Endothelial cell of umbilical vein (primary cell): ENCODE results near the gene DCLK1. TPM values are rescaled to one million over a fixed set of nuclear protein-coding genes. Genes with fewer than 3 reads are reported as not detected.

Source experiments
- BruUV-seq: library from RNA; stranded (reverse); fragments of 400-500 nt; replicated peaks from 2 replicates; lab custom pipeline; 2021; lab: Mats Ljungman, UMichigan
- CTCF ChIA-PET: fragments of 300-600, 350-600 bp; sonication (Branson Sonifier 250); formaldehyde crosslinking; loops from one replicate; lab custom pipeline; 2021; ENCODE audit warnings: antibody characterized with exemption, inconsistent platforms; lab: Charles Lee
- POLR2A ChIA-PET: fragments of 300-600, 350-600 bp; sonication (Branson Sonifier 250); formaldehyde crosslinking; loops from one replicate; lab custom pipeline; 2021; ENCODE audit warnings: antibody characterized with exemption, inconsistent platforms; lab: Charles Lee
- DNase-seq: peaks from one replicate; pipeline ENCODE4 v3.0.0-alpha.2; 2011; ENCODE audit warnings: low read depth, low spot score
- FAIRE-seq: peaks from 2 replicates; lab custom pipeline; 2011; peaks lifted over from hg19 to GRCh38; lab: Jason Lieb, UNC
- H2AFZ ChIP-seq: 2 replicates; pipeline ENCODE4 v1.6.0; 2012; ENCODE audit warnings: low read depth, low read length, control low read depth, inconsistent platforms
- H3K27ac ChIP-seq: 2 replicates; pipeline ENCODE4 v1.5.1; 2011; ENCODE audit warnings: low read depth, mild to moderate bottlenecking, control low read depth, low read length, moderate library complexity; ENCODE audit not compliant: insufficient read depth
- H3K27me3 ChIP-seq, 2 experiments: 2 replicates each; pipeline versions ENCODE4 v1.6.0 to v1.6.1; 2011; ENCODE audit warnings: low read length in 2 of 2, mixed read lengths in 1 of 2; ENCODE audit not compliant: control insufficient read depth in 2 of 2, insufficient read depth in 2 of 2
- H3K36me3 ChIP-seq, 2 experiments: 2 replicates in 1 of 2; 3 replicates in 1 of 2; pipeline ENCODE4 v1.5.1; 2011; ENCODE audit warnings: low read length in 2 of 2, mild to moderate bottlenecking in 1 of 2, moderate library complexity in 1 of 2; ENCODE audit not compliant: control insufficient read depth in 2 of 2, insufficient read depth in 2 of 2; ENCODE audit errors: extremely low read depth in 1 of 2
- H3K4me1 ChIP-seq: 3 replicates; pipeline ENCODE4 v1.5.1; 2011; ENCODE audit warnings: mild to moderate bottlenecking, low read length; ENCODE audit not compliant: control insufficient read depth, insufficient read depth; ENCODE audit errors: extremely low read depth
- H3K4me2 ChIP-seq: 2 replicates; pipeline ENCODE4 v1.6.1; 2011; ENCODE audit warnings: low read length, control low read depth, mixed read lengths; ENCODE audit not compliant: insufficient read depth
- H3K4me3 ChIP-seq, 3 experiments: fragments of 200-600 bp in 1 of 3; sonication (generic), shearing (Covaris generic) in 1 of 3; replicated peaks in 1 of 3; 2 replicates each; pipeline ENCODE4 v1.5.1; 2011 to 2016; ENCODE audit warnings: control low read depth in 3 of 3, low read length in 3 of 3, mild to moderate bottlenecking in 2 of 3, inconsistent platforms in 1 of 3, low read depth in 1 of 3, moderate library complexity in 1 of 3; ENCODE audit not compliant: insufficient read depth in 1 of 3
- H3K79me2 ChIP-seq: 2 replicates; pipeline ENCODE4 v1.6.0; 2012; ENCODE audit warnings: low read length, inconsistent platforms; ENCODE audit not compliant: control insufficient read depth, insufficient read depth
- H3K9ac ChIP-seq: replicated peaks from 2 replicates; pipeline ENCODE3; 2011; ENCODE audit warnings: low read length, control low read depth; ENCODE audit not compliant: insufficient read depth; ENCODE audit errors: extremely low read depth
- H3K9me1 ChIP-seq: replicated peaks from 3 replicates; pipeline ENCODE4 v1.6.0; 2011; ENCODE audit warnings: mild to moderate bottlenecking, low read length; ENCODE audit not compliant: control insufficient read depth, insufficient read depth; ENCODE audit errors: extremely low read depth
- H3K9me3 ChIP-seq: replicated peaks from 2 replicates; pipeline ENCODE4 v1.5.1; 2012; ENCODE audit warnings: low read length, inconsistent platforms; ENCODE audit not compliant: control insufficient read depth, insufficient read depth
- H4K20me1 ChIP-seq: replicated peaks from 2 replicates; pipeline ENCODE3; 2011; ENCODE audit warnings: mild to moderate bottlenecking, low read length; ENCODE audit not compliant: control insufficient read depth, insufficient read depth; ENCODE audit errors: extremely low read depth
- CTCF ChIP-seq, 2 donors: IDR thresholded peaks; 1 replicate in 1 of 2; 2 replicates in 1 of 2; pipeline ENCODE4 v1.5.1; 2011; ENCODE audit warnings: low read length in 2 of 2, mild to moderate bottlenecking in 2 of 2, moderate library complexity in 2 of 2, control low read depth in 1 of 2, inconsistent platforms in 1 of 2, low read depth in 1 of 2; ENCODE audit not compliant: insufficient read depth in 1 of 2; ENCODE audit errors: extremely low read depth in 1 of 2
- EZH2 ChIP-seq: IDR thresholded peaks from 2 replicates; pipeline ENCODE4 v1.6.1; 2012; ENCODE audit warnings: borderline replicate concordance, low read depth, mild to moderate bottlenecking, moderate library complexity, low read length, inconsistent platforms; ENCODE audit not compliant: severe bottlenecking
- FOS ChIP-seq: IDR thresholded peaks from 2 replicates; pipeline ENCODE4 v1.6.1; 2011; ENCODE audit warnings: mild to moderate bottlenecking, low read length, moderate library complexity, borderline replicate concordance; ENCODE audit not compliant: insufficient read depth
- GATA2 ChIP-seq: IDR thresholded peaks from 2 replicates; pipeline ENCODE4 v1.7.0; 2011; ENCODE audit warnings: low read depth, mild to moderate bottlenecking, moderate library complexity, mixed read lengths, low read length; ENCODE audit not compliant: insufficient read length, insufficient read depth
- JUN ChIP-seq: IDR thresholded peaks from 2 replicates; pipeline ENCODE4 v1.6.1; 2011; ENCODE audit warnings: borderline replicate concordance, low read depth; ENCODE audit not compliant: insufficient read length, insufficient read depth
- MAX ChIP-seq: IDR thresholded peaks from 2 replicates; pipeline ENCODE4 v1.6.1; 2011; ENCODE audit not compliant: insufficient read depth, insufficient read length
- MYC ChIP-seq: IDR thresholded peaks from one replicate; pipeline ENCODE4 v1.6.1; 2011; ENCODE audit warnings: mild to moderate bottlenecking, low read depth, low read length
- POLR2A ChIP-seq: IDR thresholded peaks from 2 replicates; pipeline ENCODE4 v1.6.1; 2012; ENCODE audit warnings: low read depth, mild to moderate bottlenecking, control low read depth, low read length
- POLR2AphosphoS5 ChIP-seq: IDR thresholded peaks from 2 replicates; pipeline ENCODE4 v1.6.1; 2012; ENCODE audit warnings: low read depth, mild to moderate bottlenecking, control low read depth, low read length, moderate library complexity; ENCODE audit not compliant: insufficient read depth
- dilution Hi-C: fragments of 300-500 bp; cut with MboI; formaldehyde crosslinking; loops from one replicate; pipeline ENCODE4 v1.15.0; 2019; ENCODE audit warnings: low sequenced_read_pairs; ENCODE audit not compliant: extremely low pct_ligation_motif_present
- intact Hi-C: fragments of 100-400 bp; cut with micrococcal nuclease; formaldehyde crosslinking; loops from one replicate; pipeline ENCODE4 v1.10.0; 2022
- polyA plus RNA-seq, 4 experiments: library from polyadenylated mRNA; depleted of rRNA in 3 of 4; stranded (reverse) in 3 of 4; unstranded in 1 of 4; fragments of >200 nt; gene quantifications; 2 replicates each; pipeline versions ENCODE4 v1.2.1 to v1.2.3, GENCODE V29; 2011 to 2012; ENCODE audit warnings: missing spikeins in 1 of 4
- total RNA-seq: library from RNA; stranded (reverse); gene quantifications from 2 replicates; pipeline ENCODE4 v1.2.3, GENCODE V29; 2021

DCLK1 gene
- total and polyA plus RNA-seq, 2 donors (not counting 3 experiments of a cell fraction or from before 2014, with no cell fraction given), result 0.28 to 3.9 TPM

- no peak overlapping the region for H2AFZ ChIP-seq
- no peak overlapping the region for H3K27ac ChIP-seq
- dilution Hi-C loops (no loop called here), intact Hi-C loops (no loop called here)
- no peaks in the 10 kb centered on the region for H3K79me2 ChIP-seq
- ChIA-PET CTCF (no interaction called here), POLR2A (no interaction called here)
- TF ChIP-seq POLR2AphosphoS5 (no peak), POLR2A (no peak), GATA2 (no peak), MAX (no peak), CTCF (IDR thresholded peaks at IDR 0.05; ENCODE audit: extremely low read depth in 1 of 2, insufficient read depth in 1 of 2, low read depth in 1 of 2, low read length in 2 of 2) (no peak), EZH2 (no peak), FOS (no peak), JUN (no peak), MYC (no peak)
- no peak overlapping the region for H3K4me2 ChIP-seq
- BruUV-seq, result no TSS peak
- no peaks in the 10 kb centered on the region for H3K4me1 ChIP-seq
- H3K27me3 ChIP-seq, result no peaks in the 10 kb centered on the region
- no peaks in the 10 kb centered on the region for H3K9me3 ChIP-seq
- H3K36me3 ChIP-seq, result no peaks in the 10 kb centered on the region
- no peak overlapping the region for H3K4me3 ChIP-seq
- H4K20me1 ChIP-seq, result no peaks in the 10 kb centered on the region
- H3K9ac ChIP-seq, result no peak overlapping the region
- no peaks in the 10 kb centered on the region for H3K9me1 ChIP-seq
- FAIRE-seq (no peak), DNase-seq (no peak)
Measured at GRCh38 chr13:35891507-35892441, 239.4 kb downstream of the DCLK1 start.
